ENCODE results near the gene CDYL2.

The CDYL2 gene

GRCh38 chr16:80569440-80570105 lies 234.8 kb downstream of the CDYL2 start:
- Histone ChIP-seq H3K4me3 (replicated peaks; ENCODE audit: low read depth, low read length) (no peak overlapping the region), H3K36me3 (ENCODE audit: control insufficient read depth, insufficient read depth, low read length) (no peaks in the 10 kb centered on the region), H3K27me3 (replicated peaks; ENCODE audit: control insufficient read depth, insufficient read depth, low read length) (no peaks in the 10 kb centered on the region)
- TF ChIP-seq, protein P1, sequence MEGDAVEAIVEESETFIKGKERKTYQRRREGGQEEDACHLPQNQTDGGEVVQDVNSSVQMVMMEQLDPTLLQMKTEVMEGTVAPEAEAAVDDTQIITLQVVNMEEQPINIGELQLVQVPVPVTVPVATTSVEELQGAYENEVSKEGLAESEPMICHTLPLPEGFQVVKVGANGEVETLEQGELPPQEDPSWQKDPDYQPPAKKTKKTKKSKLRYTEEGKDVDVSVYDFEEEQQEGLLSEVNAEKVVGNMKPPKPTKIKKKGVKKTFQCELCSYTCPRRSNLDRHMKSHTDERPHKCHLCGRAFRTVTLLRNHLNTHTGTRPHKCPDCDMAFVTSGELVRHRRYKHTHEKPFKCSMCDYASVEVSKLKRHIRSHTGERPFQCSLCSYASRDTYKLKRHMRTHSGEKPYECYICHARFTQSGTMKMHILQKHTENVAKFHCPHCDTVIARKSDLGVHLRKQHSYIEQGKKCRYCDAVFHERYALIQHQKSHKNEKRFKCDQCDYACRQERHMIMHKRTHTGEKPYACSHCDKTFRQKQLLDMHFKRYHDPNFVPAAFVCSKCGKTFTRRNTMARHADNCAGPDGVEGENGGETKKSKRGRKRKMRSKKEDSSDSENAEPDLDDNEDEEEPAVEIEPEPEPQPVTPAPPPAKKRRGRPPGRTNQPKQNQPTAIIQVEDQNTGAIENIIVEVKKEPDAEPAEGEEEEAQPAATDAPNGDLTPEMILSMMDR (IDR thresholded peaks at IDR 0.05; ENCODE audit: insufficient read depth, low read length, poor library complexity, severe bottlenecking), result no peak
- peak; percentile 62 for DNase-seq (ENCODE audit: extremely low read depth, insufficient read length)

- TF ChIP-seq, protein P1 (IDR thresholded peaks at IDR 0.05; ENCODE audit: insufficient read depth, low read length, poor library complexity, severe bottlenecking), result no peak
- no peak for DNase-seq (ENCODE audit: extremely low read depth, insufficient read length)
- Histone ChIP-seq H3K4me3 (replicated peaks; ENCODE audit: low read depth, low read length) (no peak overlapping the region), H3K36me3 (ENCODE audit: control insufficient read depth, insufficient read depth, low read length) (no peaks in the 10 kb centered on the region), H3K27me3 (replicated peaks; ENCODE audit: control insufficient read depth, insufficient read depth, low read length) (no peaks in the 10 kb centered on the region)
These were observed 240.0 kb downstream of the CDYL2 start for GRCh38 chr16:80564394-80564793.

GRCh38 chr16:80563066-80563465 lies 241.3 kb downstream of the CDYL2 start:
- TF ChIP-seq, protein P1 (IDR thresholded peaks at IDR 0.05; ENCODE audit: insufficient read depth, low read length, poor library complexity, severe bottlenecking), result no peak
- Histone ChIP-seq H3K36me3 (ENCODE audit: control insufficient read depth, insufficient read depth, low read length) (no peaks in the 10 kb centered on the region), H3K27me3 (replicated peaks; ENCODE audit: control insufficient read depth, insufficient read depth, low read length) (no peaks in the 10 kb centered on the region), H3K4me3 (replicated peaks; ENCODE audit: low read depth, low read length) (no peak overlapping the region)
- DNase-seq (ENCODE audit: extremely low read depth, insufficient read length), result no peak

- no peak overlapping the region for H3K4me3 ChIP-seq (replicated peaks; ENCODE audit: low read depth, low read length)
- TF ChIP-seq, protein P1 (IDR thresholded peaks at IDR 0.05; ENCODE audit: insufficient read depth, low read length, poor library complexity, severe bottlenecking), result no peak
- DNase-seq (ENCODE audit: extremely low read depth, insufficient read length), result no peak
- H3K27me3 ChIP-seq (replicated peaks; ENCODE audit: control insufficient read depth, insufficient read depth, low read length), result no peaks in the 10 kb centered on the region
- no peaks in the 10 kb centered on the region for H3K36me3 ChIP-seq (ENCODE audit: control insufficient read depth, insufficient read depth, low read length)
These were observed 245.0 kb downstream of the CDYL2 start for GRCh38 chr16:80559369-80559768.

GRCh38 chr16:80557037-80557436 lies 247.4 kb downstream of the CDYL2 start:
- Histone ChIP-seq H3K4me3 (replicated peaks; ENCODE audit: low read depth, low read length) (no peak overlapping the region), H3K36me3 (ENCODE audit: control insufficient read depth, insufficient read depth, low read length) (no peaks in the 10 kb centered on the region), H3K27me3 (replicated peaks; ENCODE audit: control insufficient read depth, insufficient read depth, low read length) (no peaks in the 10 kb centered on the region)
- DNase-seq (ENCODE audit: extremely low read depth, insufficient read length), result no peak
- TF ChIP-seq, protein P1 (IDR thresholded peaks at IDR 0.05; ENCODE audit: insufficient read depth, low read length, poor library complexity, severe bottlenecking), result no peak

- Histone ChIP-seq H3K4me3 (replicated peaks; ENCODE audit: low read depth, low read length) (no peak overlapping the region), H3K27me3 (replicated peaks; ENCODE audit: control insufficient read depth, insufficient read depth, low read length) (no peaks in the 10 kb centered on the region), H3K36me3 (ENCODE audit: control insufficient read depth, insufficient read depth, low read length) (no peaks in the 10 kb centered on the region)
- DNase-seq (ENCODE audit: extremely low read depth, insufficient read length), result no peak
- TF ChIP-seq, protein P1 (IDR thresholded peaks at IDR 0.05; ENCODE audit: insufficient read depth, low read length, poor library complexity, severe bottlenecking), result no peak
These were observed 247.9 kb downstream of the CDYL2 start for GRCh38 chr16:80556481-80556880.

All from GM06990 (cell line).